Upper lobe of left lung (tissue), 4 donors: ENCODE measurements around the gene AKAP11.

Source experiments
- EP300 ChIP-seq, 4 donors: sonication (generic); formaldehyde crosslinking; IDR thresholded peaks; one replicate each; pipeline ENCODE4 v1.5.1; 2017; ENCODE audit warnings: antibody characterized with exemption in 4 of 4, control low read depth in 2 of 4
- POLR2A ChIP-seq, 4 donors: fragments of 450-650 bp; IDR thresholded peaks; one replicate each; pipeline ENCODE4 v1.5.1; 2016 to 2017; ENCODE audit warnings: antibody characterized with exemption in 4 of 4, mild to moderate bottlenecking in 2 of 4
- POLR2AphosphoS5 ChIP-seq, 2 donors: sonication (generic); formaldehyde crosslinking; IDR thresholded peaks; one replicate each; pipeline ENCODE4 v1.5.1; 2017; ENCODE audit warnings: antibody characterized with exemption in 2 of 2
- TF ChIP-seq, protein P1 (sequence below), 6 experiments: fragments of 450-650 bp in 4 of 6; fragments of 200-600 bp in 2 of 6; sonication (generic) in 2 of 6; IDR thresholded peaks; one replicate each; pipeline ENCODE4 v1.5.1; 2016 to 2019; ENCODE audit warnings: antibody characterized with exemption in 6 of 6

DNA sequence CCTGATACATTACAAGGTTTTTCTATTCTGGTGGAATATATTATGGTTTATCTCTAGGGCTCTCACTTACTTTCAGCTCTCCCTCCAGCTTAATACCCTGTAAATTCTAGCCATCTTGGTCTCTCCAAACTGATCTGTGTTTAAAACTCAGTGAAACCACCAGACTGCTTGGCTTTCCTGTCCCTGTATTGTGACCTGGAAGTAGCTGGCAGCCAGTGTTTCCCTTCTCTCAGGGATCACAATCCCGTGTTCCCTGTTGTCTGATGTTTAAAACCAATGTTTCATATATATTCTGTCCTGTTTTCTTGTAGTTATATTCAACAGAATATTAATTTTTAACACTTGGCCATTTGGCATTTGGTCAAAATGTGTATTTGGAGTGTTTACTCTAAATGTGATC, 8.0 kb downstream of the AKAP11 start:
- TF ChIP-seq, protein P1, sequence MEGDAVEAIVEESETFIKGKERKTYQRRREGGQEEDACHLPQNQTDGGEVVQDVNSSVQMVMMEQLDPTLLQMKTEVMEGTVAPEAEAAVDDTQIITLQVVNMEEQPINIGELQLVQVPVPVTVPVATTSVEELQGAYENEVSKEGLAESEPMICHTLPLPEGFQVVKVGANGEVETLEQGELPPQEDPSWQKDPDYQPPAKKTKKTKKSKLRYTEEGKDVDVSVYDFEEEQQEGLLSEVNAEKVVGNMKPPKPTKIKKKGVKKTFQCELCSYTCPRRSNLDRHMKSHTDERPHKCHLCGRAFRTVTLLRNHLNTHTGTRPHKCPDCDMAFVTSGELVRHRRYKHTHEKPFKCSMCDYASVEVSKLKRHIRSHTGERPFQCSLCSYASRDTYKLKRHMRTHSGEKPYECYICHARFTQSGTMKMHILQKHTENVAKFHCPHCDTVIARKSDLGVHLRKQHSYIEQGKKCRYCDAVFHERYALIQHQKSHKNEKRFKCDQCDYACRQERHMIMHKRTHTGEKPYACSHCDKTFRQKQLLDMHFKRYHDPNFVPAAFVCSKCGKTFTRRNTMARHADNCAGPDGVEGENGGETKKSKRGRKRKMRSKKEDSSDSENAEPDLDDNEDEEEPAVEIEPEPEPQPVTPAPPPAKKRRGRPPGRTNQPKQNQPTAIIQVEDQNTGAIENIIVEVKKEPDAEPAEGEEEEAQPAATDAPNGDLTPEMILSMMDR (IDR thresholded peaks at IDR 0.05) = no peak
- TF ChIP-seq POLR2AphosphoS5 (IDR thresholded peaks at IDR 0.05) (no peak), POLR2A (IDR thresholded peaks at IDR 0.05) (no peak), EP300 (IDR thresholded peaks at IDR 0.05) (no peak)
